HCT116 (cell line): ENCODE results near the gene PRR23B. TPM values are rescaled to one million over a fixed set of nuclear protein-coding genes. Genes with fewer than 3 reads are reported as not detected.
"Not testable (repeated sequence)": the region's sequence is repeated elsewhere in the genome, so short reads cannot be mapped to it uniquely, and the experiment has no call there.

Experiments
- ATAC-seq: fragments of 200-7000 bp; cut with Tn5 transposase; 2 replicates; pipeline ENCODE4 v1.9.1; 2020; ENCODE audit warnings: mild to moderate bottlenecking, moderate library complexity
- BruUV-seq: library from RNA; stranded (reverse); fragments of 400-500 nt; replicated peaks from 2 replicates; lab custom pipeline; 2021; lab: Mats Ljungman, UMichigan
- CTCF ChIA-PET: fragments of 300-600 bp; sonication (Branson Sonifier 250); formaldehyde crosslinking; loops from one replicate; lab custom pipeline; 2021; ENCODE audit warnings: antibody characterized with exemption; lab: Charles Lee
- POLR2A ChIA-PET: fragments of 300-600, 350-600 bp; sonication (Branson Sonifier 250); formaldehyde crosslinking; loops from one replicate; lab custom pipeline; 2021; ENCODE audit warnings: antibody characterized with exemption; lab: Charles Lee
- RAD21 ChIA-PET, 2 experiments: fragments of 300-600 bp; sonication (Branson Sonifier 250); formaldehyde crosslinking; loops; one replicate each; lab custom pipeline; 2023; ENCODE audit warnings: low total read pairs in 2 of 2; ENCODE audit not compliant: uncharacterized antibody in 2 of 2, unreplicated experiment in 2 of 2, low non-redundant PET in 1 of 2; lab: Charles Lee
- DNase-seq: peaks from one replicate; pipeline ENCODE4 v3.0.0-alpha.2; 2010; ENCODE audit warnings: low read depth, low spot score
- H2AFZ ChIP-seq: fragments of 200-600 bp; shearing (Covaris generic), sonication (generic); 2 replicates; pipeline ENCODE4 v1.6.1; 2017; ENCODE audit warnings: low read depth, mixed run types, mixed read lengths, antibody characterized with exemption, low read length; ENCODE audit not compliant: poor library complexity, severe bottlenecking
- H3K27ac ChIP-seq: 2 replicates; pipeline ENCODE4 v1.5.1; 2012; ENCODE audit warnings: low read depth, low read length
- H3K27me3 ChIP-seq: fragments of 200-600 bp; sonication (generic); 2 replicates; pipeline ENCODE4 v1.6.1; 2016; ENCODE audit warnings: mixed run types, low read length, mixed read lengths; ENCODE audit not compliant: insufficient read depth
- H3K36me3 ChIP-seq, 2 experiments: fragments of 200-500 bp in 1 of 2; fragments of 200-600 bp in 1 of 2; sonication (Bioruptor generic) in 1 of 2; sonication (generic) in 1 of 2; 2 replicates each; pipeline versions ENCODE4 v1.5.1 to v1.6.1; 2014 to 2016; ENCODE audit warnings: low read length in 2 of 2, inconsistent platforms in 1 of 2, mixed read lengths in 1 of 2, mixed run types in 1 of 2; ENCODE audit not compliant: insufficient read depth in 2 of 2, control insufficient read depth in 1 of 2
- H3K4me1 ChIP-seq, 2 experiments: fragments of 200-600 bp in 1 of 2; sonication (generic) in 1 of 2; 2 replicates each; pipeline versions ENCODE4 v1.5.1 to v1.6.1; 2012 to 2017; ENCODE audit warnings: low read length in 2 of 2, inconsistent platforms in 1 of 2, mild to moderate bottlenecking in 1 of 2, mixed read lengths in 1 of 2, mixed run types in 1 of 2, moderate library complexity in 1 of 2; ENCODE audit not compliant: insufficient read depth in 2 of 2, control insufficient read depth in 1 of 2
- H3K4me2 ChIP-seq: fragments of 200-600 bp; sonication (generic); 2 replicates; pipeline ENCODE4 v1.6.1; 2017; ENCODE audit warnings: mixed run types, low read length, mixed read lengths
- H3K4me3 ChIP-seq, 2 experiments: fragments of 200-600 bp in 1 of 2; sonication (generic) in 1 of 2; replicated peaks in 1 of 2; 2 replicates each; pipeline ENCODE4 v1.5.1; 2011 to 2016; ENCODE audit warnings: low read length in 2 of 2, control low read depth in 1 of 2, low read depth in 1 of 2, mild to moderate bottlenecking in 1 of 2, mixed read lengths in 1 of 2, mixed run types in 1 of 2
- H3K79me2 ChIP-seq: fragments of 200-600 bp; sonication (generic); 2 replicates; pipeline ENCODE4 v1.6.1; 2017; ENCODE audit warnings: mild to moderate bottlenecking, mixed run types, low read length, moderate library complexity, mixed read lengths; ENCODE audit not compliant: insufficient read depth
- H3K9ac ChIP-seq: fragments of 200-600 bp; sonication (generic); 2 replicates; pipeline ENCODE4 v1.6.1; 2016; ENCODE audit warnings: low read length, mixed read lengths
- H3K9me2 ChIP-seq: fragments of 200-600 bp; sonication (generic), shearing (Covaris generic); 2 replicates; pipeline ENCODE4 v1.6.1; 2017; ENCODE audit warnings: mixed run types, mild to moderate bottlenecking, moderate library complexity; ENCODE audit not compliant: insufficient read depth
- H3K9me3 ChIP-seq, 2 experiments: fragments of 200-500 bp in 1 of 2; fragments of 200-600 bp in 1 of 2; sonication (Bioruptor generic) in 1 of 2; sonication (generic) in 1 of 2; 2 replicates each; pipeline ENCODE4 v1.6.1; 2014 to 2017; ENCODE audit warnings: low read length in 2 of 2, mixed read lengths in 2 of 2, inconsistent platforms in 1 of 2, low read depth in 1 of 2, mild to moderate bottlenecking in 1 of 2, mixed run types in 1 of 2, moderate library complexity in 1 of 2; ENCODE audit not compliant: control insufficient read depth in 1 of 2, insufficient read depth in 1 of 2
- H4K20me1 ChIP-seq: fragments of 200-600 bp; sonication (generic), shearing (Covaris generic); 2 replicates; pipeline ENCODE4 v1.6.1; 2017; ENCODE audit warnings: mixed run types, mild to moderate bottlenecking, moderate library complexity; ENCODE audit not compliant: insufficient read depth
- CBX3 ChIP-seq: IDR thresholded peaks from 2 replicates; pipeline ENCODE4 v1.6.1; 2012; ENCODE audit warnings: low read depth
- CTCF ChIP-seq, 3 experiments: fragments of 200-600 bp in 1 of 3; sonication (generic) in 1 of 3; IDR thresholded peaks in 2 of 3; conservative IDR thresholded peaks in 1 of 3; 2 replicates each; pipeline ENCODE4 v1.5.1; 2012 to 2017; ENCODE audit warnings: low read depth in 2 of 3, low read length in 2 of 3, antibody characterized with exemption in 1 of 3, borderline replicate concordance in 1 of 3, control low read depth in 1 of 3, mild to moderate bottlenecking in 1 of 3, mixed read lengths in 1 of 3, mixed run types in 1 of 3, moderate library complexity in 1 of 3; ENCODE audit not compliant: insufficient read depth in 1 of 3
- EGR1 ChIP-seq: IDR thresholded peaks from 2 replicates; pipeline ENCODE4 v1.6.1; 2012; ENCODE audit warnings: low read depth
- JUND ChIP-seq: IDR thresholded peaks from 2 replicates; pipeline ENCODE4 v1.6.1; 2012
- POLR2A ChIP-seq: IDR thresholded peaks from 2 replicates; pipeline ENCODE4 v1.7.0; 2011; ENCODE audit warnings: borderline replicate concordance; ENCODE audit not compliant: insufficient read depth, insufficient read length; ENCODE audit errors: extremely low read depth
- RAD21 ChIP-seq: IDR thresholded peaks from 2 replicates; pipeline ENCODE4 v1.6.1; 2012; ENCODE audit warnings: low read depth, mild to moderate bottlenecking
- SIN3A ChIP-seq: IDR thresholded peaks from 2 replicates; pipeline ENCODE4 v1.6.1; 2012; ENCODE audit warnings: low read depth
- SP1 ChIP-seq: IDR thresholded peaks from 2 replicates; pipeline ENCODE4 v1.6.1; 2012; ENCODE audit warnings: low read depth
- TCF7L2 ChIP-seq: IDR thresholded peaks from 2 replicates; pipeline ENCODE4 v1.7.0; 2011; ENCODE audit warnings: borderline replicate concordance, inconsistent platforms; ENCODE audit not compliant: insufficient read depth, insufficient read length; ENCODE audit errors: extremely low read depth
- ZFX ChIP-seq: fragments of 450-650 bp; IDR thresholded peaks from 2 replicates; pipeline ENCODE4 v1.6.1; 2017
- intact Hi-C: fragments of 100-400 bp; cut with micrococcal nuclease; formaldehyde crosslinking; loops from 2 replicates; pipeline ENCODE4 v1.10.0; 2022
- total RNA-seq: library from RNA; stranded (reverse); gene quantifications from one replicate; pipeline ENCODE4 v1.2.1, GENCODE V29; 2021; ENCODE audit not compliant: unreplicated experiment

The PRR23B gene
- total RNA-seq, 1 experiment from 2014 or later = not detected

- Histone ChIP-seq H3K4me2 (no peak overlapping the region), H3K36me3 (no peaks in the 10 kb centered on the region), H3K9me3 (no peaks in the 10 kb centered on the region), H4K20me1 (no peaks in the 10 kb centered on the region), H3K9ac (no peak overlapping the region), H3K27ac (no peak overlapping the region), H3K79me2 (no peaks in the 10 kb centered on the region), H3K4me3 (no peak overlapping the region), H3K4me1 (no peaks in the 10 kb centered on the region), H2AFZ (no peak overlapping the region), H3K9me2 (no peaks in the 10 kb centered on the region), H3K27me3 (no peaks in the 10 kb centered on the region)
- ChIA-PET CTCF (no interaction called here), RAD21 (no interaction called here), POLR2A (no interaction called here)
- BruUV-seq = no TSS peak
- no peak for ATAC-seq
- TF ChIP-seq EGR1 = no peak
- no peak for TF ChIP-seq POLR2A
- TF ChIP-seq JUND = no peak
- no peak for TF ChIP-seq SP1
- TF ChIP-seq SIN3A = no peak
- no peak for TF ChIP-seq RAD21
- TF ChIP-seq CBX3 = no peak
- no peak for TF ChIP-seq ZFX
- no peak for TF ChIP-seq CTCF (IDR thresholded peaks at IDR 0.05 in 2 of 3, conservative IDR thresholded peaks at IDR 0.05 in 1 of 3; ENCODE audit: borderline replicate concordance in 1 of 3, insufficient read depth in 1 of 3, low read depth in 2 of 3, low read length in 2 of 3)
- TF ChIP-seq TCF7L2 = no peak
- intact Hi-C loops = no loop called here
- no peak for DNase-seq
These were observed 11.7 kb upstream of the PRR23B start for GRCh38 chr3:139032326-139033002.

- RAD21 ChIA-PET, H3K79me2 ChIP-seq, intact Hi-C loops: not testable (repeated sequence)
These were observed 9.8 kb upstream of the PRR23B start for GRCh38 chr3:139030576-139030975.

More at GRCh38 chr3:139030576-139030975, 9.8 kb upstream of the PRR23B start:
- H3K9me2 ChIP-seq, H3K4me3 ChIP-seq, ATAC-seq, H3K27ac ChIP-seq, H3K4me2 ChIP-seq, H2AFZ ChIP-seq, CTCF ChIA-PET, H3K9me3 ChIP-seq, H3K9ac ChIP-seq, BruUV-seq, H3K27me3 ChIP-seq, H3K36me3 ChIP-seq, H3K4me1 ChIP-seq, H4K20me1 ChIP-seq, DNase-seq, POLR2A ChIA-PET: not testable (repeated sequence)
